HG03039 (cell line): ENCODE results near the gene HLX.
A peak's percentile ranks its signal among the peaks of the same experiment; 100 is the strongest.

Source experiments
- ATAC-seq: cut with Tn5 transposase; IDR thresholded peaks from one replicate; pipeline ENCODE4 v1.9.1; 2021; ENCODE audit warnings: mild to moderate bottlenecking, moderate library complexity; ENCODE audit not compliant: unreplicated experiment

HLX gene, protein sequence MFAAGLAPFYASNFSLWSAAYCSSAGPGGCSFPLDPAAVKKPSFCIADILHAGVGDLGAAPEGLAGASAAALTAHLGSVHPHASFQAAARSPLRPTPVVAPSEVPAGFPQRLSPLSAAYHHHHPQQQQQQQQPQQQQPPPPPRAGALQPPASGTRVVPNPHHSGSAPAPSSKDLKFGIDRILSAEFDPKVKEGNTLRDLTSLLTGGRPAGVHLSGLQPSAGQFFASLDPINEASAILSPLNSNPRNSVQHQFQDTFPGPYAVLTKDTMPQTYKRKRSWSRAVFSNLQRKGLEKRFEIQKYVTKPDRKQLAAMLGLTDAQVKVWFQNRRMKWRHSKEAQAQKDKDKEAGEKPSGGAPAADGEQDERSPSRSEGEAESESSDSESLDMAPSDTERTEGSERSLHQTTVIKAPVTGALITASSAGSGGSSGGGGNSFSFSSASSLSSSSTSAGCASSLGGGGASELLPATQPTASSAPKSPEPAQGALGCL

DNA sequence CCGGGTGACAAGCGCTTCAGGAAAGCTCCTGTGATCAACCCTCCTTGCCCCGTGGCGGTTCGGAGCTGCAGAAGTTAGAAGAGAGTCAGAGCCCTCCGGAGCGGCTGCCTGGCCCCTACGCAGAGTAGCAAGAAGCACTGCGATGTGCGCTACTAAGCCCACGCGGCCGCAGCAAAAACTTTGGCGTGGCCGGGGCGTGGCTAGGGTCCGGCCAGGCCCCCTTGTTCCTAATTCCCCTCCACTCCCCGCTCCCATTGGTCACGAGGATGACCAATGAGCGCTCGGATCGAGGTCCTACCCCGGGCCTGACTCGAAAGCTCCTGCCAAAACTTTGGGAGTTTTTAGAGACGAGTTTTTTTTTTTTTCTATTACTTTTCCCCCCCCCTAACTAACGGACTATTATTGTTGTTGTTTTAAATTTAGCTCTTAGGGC lies at the start of gene HLX:
HLX (plus strand) TSS at position 368 of the 433 bp plus-strand sequence. CDS start 415 bp downstream, outside the sequence.
- ATAC-seq: peak; percentile 69

DNA sequence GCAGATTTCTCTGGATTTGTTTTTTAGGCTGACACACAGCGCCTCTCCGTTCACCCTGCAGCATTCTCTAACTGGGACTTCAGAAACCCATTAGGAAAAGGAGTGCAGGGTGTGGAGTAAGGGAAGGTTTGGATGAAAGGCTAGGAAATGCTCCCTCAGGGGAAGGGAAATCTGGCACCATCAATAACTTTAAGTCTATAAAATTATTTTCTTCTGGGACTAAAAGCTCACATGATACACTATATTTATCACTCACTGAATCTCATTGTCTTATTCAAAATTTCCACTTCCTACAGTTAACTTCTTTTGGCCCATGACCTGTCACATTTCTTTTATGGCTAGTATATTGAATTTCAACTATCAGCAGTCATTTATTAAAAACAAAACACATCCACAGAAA lies 45.8 kb upstream of the HLX start:
- ATAC-seq: no peak

DNA sequence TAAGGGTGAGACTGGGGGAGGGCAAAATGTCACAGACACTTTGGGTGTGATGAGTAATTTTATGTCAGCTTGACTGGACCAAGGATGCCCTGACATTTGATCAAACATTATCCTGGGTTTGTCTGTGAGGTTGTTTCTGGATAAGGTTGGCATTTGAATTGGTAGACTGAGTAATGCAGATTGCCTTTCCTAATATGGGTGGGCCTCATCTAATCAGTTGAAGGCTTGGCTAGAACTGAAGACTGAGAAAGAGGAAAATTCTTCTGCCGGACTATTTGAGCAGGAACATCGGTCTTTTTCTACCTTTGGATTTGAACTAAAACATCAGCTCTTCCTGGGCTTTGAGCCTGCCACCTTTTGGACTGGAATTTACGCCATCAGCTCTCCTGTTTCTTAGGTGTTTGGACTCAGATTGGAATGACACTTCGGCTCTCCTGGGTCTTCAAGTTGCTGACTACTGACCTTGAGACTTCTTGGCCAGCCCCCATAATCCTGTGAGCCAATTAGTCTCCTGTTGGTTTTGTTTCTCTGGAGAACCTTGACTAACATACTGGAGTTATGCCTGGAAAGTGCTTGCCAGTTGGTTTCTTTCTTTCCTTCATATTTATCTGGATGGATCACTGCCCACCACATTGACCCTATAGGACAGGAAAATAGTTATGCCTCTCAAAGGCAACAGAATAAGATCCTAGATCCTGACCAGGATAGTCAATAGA lies 44.9 kb upstream of the HLX start:
- ATAC-seq: no peak

DNA sequence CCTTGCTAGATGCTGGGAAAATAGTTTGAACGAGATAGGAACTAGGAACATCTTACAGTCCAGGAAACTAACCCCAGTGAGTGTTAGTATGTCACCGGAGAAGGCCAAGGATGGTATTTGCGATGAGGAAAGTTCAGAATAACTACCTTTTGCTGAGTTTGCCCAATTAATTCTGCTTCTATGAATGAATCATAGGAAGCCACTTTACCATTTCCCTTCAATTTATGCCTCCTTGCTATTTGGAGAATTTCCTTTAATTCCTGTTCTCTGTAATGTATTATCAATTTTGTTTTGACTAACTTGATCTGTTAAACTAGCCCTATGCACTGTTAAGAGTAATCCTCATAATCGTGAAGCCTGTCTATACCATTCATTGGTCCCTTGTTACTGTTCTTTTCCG lies 40.7 kb upstream of the HLX start:
- ATAC-seq: no peak

DNA sequence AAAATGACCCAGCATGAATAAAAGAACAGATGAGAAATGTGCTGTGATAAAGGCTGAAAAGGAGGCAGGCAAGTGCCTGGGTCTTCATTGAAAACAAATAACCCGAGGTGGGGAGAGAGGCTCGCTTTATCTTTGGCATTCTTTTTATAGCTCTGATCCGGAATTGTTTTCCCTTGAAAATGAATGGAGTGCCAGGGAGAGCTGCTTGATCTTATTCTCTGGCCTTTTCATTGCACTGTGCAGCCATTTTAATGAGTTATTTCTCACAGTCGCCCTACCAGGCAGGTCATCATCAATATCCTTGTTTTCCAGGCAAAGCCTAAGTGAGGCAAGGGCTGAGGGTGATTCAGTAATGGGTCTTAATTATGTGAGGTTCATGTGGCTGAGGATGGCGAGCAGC lies 39.8 kb upstream of the HLX start:
- ATAC-seq: no peak

DNA sequence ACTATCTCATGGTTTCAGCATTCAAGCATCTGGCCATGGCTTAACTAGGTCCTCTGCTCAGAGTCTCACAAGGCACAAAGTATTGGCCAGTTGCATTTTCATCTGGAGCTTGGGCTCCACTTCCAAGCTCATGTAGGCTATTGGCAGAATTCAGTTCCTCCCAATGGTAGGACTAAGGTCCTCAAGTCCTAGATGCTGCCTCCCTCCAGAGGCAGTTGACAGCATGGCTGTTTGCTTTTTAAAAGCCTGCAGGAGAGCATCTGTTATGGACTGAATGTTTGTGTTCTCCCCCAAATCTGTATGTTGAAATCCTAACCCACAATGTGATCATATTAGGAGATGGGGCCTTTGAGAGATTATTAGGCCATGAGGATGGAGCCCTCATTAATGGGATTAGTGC lies 38.0 kb upstream of the HLX start:
- no peak for ATAC-seq

DNA sequence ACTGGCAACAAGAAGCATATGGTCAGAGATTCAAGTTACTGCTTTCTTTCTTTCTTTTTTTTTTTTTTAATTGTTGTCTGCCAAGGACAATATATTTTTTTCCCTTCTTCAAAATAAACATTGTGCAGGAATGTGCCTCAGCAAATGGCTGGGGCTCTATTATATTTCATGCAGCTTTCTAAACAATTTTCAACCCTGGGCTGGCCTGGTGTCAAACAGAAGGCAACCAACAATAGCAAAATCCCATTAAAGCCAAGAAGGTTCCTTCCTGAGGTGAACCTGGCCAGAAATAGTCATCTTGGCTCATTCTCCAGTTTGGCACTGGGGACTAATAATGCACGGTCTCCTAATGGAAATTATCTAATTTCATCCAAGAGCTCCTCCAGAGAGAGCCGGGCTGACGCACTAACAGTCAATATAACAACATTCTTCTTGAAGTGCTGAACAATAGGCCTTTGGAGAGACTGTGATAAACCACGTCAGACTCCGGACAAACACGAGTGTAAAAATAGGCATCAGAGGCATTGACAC lies 35.7 kb upstream of the HLX start:
- ATAC-seq: no peak

DNA sequence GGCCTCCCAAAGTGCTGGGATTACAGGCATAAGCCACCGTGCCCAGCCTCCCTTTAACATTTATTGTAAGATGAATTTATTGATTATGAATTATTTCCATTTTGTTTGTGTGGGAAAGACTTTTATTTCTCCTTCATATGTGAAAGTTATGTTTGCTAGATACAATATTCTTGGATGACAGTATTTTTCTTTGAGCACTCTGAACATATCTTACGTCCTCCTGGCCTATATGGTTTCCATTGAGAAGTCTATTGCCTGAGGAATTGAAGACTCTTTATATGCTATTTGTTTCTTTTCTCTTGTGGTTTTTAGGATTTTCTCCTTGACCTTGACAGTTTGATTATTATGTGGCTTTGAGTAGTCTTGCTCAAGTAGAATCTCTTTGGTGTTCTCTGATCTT lies 26.8 kb upstream of the HLX start:
- no peak for ATAC-seq

DNA sequence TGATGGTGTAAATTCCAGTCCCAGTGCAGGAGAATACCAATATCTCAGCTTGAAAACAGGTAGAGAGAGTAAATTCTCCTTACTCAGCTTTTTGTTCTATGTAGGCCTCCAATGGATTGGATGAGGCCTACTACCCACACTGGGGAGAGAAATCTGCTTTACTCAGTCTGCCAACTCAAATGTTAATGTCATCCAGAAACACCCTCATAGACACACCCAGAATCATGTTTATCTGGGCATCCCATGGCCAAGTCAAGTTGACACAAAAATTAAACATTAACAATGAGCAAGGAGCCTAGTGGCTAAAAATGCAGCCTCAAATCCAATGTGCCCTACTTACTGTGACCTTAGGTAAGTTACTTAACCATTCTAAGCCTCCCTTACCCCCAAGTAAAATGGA lies 6.9 kb upstream of the HLX start:
- no peak for ATAC-seq

DNA sequence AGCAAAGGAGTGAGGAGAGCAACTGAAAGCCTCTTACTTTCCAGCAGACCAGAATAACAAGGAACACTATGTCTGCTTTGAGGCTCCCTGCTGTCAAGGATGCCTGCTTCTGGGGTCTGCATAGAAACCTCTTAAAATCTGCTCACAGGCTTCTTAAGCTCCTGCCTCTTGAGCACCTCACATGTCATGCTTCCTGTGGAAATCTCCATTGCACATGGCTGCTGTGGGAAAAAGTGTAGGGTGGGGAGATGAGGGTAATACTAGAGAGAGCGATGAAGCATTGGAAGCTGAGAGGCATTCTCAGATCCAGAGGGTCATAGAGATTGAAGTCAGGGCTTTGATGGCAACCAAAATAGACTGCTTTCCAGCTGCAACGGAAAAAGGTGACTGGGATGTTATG lies 6.2 kb upstream of the HLX start:
- ATAC-seq: no peak

DNA sequence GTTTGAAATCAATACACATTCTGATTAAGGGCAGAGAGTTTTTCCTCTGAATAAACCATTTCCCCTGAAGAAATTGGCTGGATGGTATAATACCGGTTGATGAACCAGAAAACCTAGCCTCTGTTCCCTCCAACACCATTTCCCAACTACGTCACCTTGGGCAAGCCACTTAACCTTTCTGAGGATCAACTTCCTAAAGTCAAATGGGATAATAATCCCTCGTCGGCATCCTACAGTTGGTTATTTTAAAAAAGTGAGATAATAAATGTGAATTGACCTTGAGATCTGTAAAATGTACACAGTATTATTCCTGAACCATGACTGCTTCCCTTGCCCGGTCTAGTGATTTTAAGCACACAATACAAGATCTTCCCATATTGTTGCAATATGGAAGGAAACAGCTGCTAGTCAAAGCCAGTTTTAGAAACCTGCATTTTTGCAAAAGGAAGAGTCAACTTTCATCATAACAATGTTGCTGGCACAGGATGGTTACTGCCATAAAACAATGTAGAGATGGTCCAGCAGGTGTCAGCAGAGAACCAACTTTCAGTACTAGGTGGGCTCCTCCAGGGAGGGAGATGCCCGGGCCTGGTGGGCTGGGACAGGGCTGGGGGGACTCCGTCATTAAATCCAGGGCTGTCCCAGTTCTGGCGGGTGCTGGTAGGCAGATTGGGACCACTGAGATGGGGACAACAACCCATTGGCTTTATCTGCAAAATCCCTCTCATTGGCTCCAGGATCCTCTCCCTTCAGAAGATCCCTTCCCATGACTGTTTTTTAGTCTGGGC lies 5.2 kb upstream of the HLX start:
- no peak for ATAC-seq

DNA sequence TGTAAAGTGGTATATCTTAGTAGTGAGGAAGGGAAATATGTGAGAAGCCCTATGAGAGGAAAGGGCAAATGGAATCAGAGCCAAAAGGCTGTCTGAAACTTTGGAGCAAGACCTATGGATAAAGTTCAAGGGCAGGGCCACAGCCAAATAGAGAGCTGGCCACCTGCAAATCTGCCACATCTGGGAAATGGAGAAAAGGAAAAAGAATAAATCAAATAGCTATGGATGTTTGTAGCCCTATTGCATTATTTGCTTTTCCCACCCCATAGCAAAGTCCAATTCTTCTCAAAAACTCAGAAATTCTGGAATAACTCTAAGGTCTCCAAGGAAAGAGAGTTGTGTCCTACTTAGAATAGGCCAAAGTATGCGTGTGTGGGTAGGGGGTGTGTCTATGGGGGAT lies 4.0 kb upstream of the HLX start:
- ATAC-seq: no peak

DNA sequence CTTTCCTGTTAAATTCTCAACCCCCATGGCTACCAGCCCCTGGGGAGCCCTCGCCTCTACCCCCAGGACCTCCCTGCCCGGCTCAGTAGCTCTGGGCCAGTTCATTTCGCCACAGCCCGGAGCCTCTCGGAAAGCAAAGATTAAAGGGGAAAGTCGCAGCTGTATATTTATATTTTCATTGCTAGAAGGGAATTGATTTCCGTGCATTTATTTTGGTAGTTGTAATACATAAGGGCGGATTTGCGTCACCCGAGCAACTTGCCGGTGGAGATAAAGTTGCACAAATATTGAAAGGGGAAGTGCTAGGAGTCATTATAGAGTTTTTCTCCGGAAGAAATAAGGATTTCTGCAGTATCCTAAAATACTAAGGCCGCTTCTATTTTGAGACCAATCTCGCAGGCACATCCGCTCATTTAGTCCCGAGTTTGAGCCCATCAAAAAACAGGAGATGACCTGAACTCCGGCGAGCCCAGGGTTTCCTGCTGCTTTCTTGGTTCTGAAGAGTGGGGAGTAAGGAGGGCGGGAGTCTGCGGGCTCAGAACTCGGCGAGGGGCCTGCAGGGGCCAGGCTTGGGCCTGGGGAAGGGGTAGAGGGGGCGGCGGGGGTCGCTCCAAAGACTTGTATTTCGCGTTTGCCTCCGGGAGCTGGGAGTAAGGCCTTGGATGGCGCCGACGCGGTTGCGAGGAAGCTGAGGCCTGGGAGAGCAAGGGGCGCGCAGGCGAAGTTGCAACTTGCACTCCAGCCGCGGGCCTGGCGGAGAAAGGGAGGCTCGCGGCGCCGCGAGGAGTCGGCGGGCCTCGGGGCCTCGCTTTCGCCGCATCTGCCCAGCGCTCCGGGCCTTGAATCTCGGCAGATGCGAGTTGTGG lies 2.5 kb upstream of the HLX start:
- no peak for ATAC-seq

DNA sequence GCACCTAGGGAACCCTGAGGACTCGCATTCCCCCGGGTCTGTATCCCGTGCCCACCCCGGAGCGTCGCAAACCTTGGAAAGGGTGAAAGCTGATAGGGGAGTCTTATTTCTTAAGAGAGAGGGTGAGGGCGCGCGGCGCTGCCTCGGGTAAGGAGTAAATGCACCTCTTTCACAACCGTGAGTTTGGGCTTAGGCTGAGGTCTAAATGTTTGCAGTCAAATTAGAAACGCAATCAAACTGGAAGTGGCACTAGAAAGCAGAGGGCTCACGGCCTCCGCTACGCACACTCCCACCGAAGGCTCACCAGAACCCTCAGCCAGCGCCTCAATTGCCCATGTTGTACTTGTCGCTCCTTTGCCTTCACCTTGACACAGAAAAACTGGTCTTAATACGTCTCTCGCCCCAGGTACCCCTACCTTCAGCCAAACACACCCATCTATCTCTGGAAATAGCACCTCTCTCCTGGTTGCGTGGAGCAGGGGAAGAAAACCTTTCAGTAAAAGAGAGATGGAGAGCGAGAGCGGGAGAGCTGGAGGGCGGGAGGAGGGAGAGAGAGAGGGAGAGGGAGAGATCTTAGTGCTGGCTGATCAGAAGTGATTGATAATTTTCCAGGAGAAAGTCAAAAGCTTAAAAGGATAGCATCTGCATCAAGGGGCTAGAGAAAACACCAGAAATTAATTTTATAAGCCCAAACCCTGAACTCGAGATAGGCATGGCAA lies 1.7 kb upstream of the HLX start:
- no peak for ATAC-seq

DNA sequence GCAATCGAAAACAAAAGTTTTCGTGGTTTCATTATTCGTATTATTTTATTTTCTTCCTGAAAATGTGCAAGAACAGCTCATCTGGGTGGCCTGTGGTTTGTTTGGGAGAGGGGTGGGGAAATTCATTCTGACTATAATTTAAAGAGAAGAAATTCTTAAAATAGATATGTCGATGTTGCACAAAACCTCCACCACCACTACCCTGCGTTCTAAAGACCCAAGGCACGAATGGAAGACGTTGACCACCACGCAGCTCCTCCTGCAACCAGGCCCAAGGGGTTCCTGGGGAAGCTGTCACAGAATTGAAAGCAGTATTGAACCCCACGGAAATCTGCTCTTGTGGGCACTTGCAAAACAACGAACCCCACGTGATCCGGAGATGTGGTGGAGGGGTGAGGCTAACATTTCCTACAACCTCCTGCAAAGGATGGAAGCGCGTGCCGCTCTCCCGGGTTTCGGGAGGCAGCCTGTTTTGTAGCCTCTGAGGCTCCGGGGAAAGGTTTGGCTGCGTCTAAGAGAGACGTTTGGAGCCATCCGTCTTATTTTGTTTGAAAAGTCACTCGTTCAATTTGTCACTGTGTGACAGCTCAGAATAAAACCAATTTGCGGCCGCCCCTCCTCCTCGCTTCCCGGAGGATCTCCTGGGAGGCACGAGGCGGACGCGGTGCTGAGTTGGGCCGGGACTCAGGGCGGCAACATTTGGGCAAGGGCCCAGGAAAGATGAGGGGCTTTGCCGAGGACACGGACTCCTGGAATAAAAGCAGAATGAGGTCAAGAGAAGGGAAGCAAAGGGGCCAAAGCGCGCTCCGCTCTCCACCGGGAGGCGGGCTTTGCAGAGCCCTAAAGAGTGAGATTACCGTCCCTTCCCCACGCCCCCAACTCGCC lies 810 bp upstream of the HLX start:
- ATAC-seq: no peak

DNA sequence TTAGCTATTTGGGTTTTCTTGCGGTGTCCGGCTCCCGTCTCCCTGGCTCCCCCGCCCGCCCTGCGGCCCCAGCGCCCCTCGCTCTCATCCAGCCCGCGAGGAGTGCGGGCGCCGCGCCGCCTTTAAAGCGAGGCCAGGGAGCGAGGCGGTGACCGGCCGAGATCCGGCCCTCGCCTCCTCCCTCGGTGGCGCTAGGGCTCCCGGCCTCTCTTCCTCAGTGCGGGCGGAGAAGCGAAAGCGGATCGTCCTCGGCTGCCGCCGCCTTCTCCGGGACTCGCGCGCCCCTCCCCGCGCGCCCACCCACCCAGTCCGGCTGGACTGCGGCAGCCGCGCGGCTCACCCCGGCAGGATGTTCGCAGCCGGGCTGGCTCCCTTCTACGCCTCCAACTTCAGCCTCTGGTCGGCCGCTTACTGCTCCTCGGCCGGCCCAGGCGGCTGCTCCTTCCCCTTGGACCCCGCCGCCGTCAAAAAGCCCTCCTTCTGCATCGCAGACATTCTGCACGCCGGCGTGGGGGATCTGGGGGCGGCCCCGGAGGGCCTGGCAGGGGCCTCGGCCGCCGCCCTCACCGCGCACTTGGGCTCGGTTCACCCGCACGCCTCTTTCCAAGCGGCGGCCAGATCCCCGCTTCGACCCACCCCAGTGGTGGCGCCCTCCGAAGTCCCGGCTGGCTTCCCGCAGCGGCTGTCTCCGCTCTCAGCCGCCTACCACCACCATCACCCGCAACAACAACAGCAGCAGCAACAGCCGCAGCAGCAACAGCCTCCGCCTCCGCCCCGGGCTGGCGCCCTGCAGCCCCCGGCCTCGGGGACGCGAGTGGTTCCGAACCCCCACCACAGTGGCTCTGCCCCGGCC lies 492 bp downstream of the HLX start:
- peak; percentile 34 for ATAC-seq

DNA sequence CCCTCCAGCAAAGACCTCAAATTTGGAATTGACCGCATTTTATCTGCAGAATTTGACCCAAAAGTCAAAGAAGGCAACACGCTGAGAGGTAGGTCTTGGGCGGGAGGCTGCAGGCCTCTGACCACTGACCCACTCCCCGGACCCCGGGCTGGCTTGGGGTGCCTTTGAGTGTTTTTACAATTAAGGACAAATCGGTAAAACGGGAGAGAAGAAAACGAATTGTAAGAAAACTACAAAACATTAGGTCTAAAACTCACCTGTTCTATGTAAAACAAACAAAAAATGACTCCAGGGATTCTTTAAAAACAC lies 1.1 kb downstream of the HLX start:
- ATAC-seq: no peak
